Adipose tissue (tissue), 3 donors: ENCODE results near the gene CCDC30. TPM values are rescaled to one million over a fixed set of nuclear protein-coding genes. Genes with fewer than 3 reads are reported as not detected.

Source experiments
- H3K27ac ChIP-seq: one replicate; pipeline ENCODE4 v1.5.1; 2013; ENCODE audit warnings: low read depth, low read length
- WGBS, 3 donors: extraction: QIAGEN DNeasy Blood & Tissue Kit; methylation state at CpG; one replicate each; pipeline ENCODE4 v1.1.7; 2013; 5-methylcytosine and 5-hydroxymethylcytosine counted together
- polyA plus RNA-seq, 3 donors: library from polyadenylated mRNA; stranded (reverse); fragments of 200-250 nt; gene quantifications; one replicate each; pipeline ENCODE4 v1.2.3, GENCODE V29; 2013
- donor health status: healthy with polysubstance abuse.
- donor health status: Bipolar disorder and iron deficiency.
- donor health status: healthy.

The CCDC30 gene
- polyA plus RNA-seq = 1 to 10 TPM in 1 of 3 donors, under 1 TPM in 2; 0.31 to 1.4 (median 0.90) TPM

DNA sequence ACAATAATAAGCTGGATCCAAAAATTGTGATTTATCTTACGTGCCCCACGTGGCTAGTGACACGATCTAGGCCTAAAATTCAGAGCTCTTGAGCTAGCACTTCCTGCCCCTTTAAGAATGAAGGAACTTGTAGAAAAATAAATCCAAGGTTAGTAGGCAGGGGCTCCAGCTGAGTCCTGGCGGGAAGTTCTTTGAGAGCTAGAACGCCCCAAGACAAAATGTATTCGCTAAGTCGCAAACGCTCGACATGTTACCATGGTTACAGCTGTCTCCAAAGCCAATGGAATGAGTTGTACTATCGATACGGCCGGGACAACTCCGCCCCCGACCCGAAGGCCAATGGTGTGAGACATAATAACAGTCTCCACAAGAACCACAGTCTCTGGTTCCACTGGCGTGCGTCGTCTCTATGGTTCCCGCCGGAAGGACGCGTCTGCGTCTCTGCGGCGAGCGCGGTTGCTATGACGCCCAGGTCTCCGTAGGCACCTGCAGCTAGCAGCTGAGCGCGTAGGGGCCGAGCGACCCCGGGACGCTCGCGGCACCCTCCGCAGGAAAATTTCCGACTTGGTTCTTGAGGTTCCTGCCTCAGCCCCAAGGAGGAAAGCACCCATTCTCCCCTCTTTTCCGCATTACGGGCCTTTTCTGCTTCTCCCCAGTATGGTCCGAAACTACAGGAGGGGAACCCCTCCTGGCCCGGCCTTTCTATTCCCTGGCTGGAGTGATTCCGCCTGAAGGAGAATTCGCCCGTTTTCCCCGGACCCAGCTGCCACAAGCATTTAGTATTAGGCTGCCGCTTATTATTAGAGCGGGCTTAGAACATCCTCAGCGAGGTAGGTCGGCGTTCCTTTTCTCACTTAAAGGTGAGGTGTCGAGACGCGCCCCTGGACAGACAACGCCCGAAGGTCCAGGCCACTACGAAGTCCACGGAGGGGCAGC lies at the start of gene CCDC30:
Gene CCDC30 (plus strand): TSS at position 459 of the 936 bp plus-strand sequence. CDS start 17,266 bp downstream, outside the sequence.
- 1% methylated on average over 59 of the region's 59 CpGs for WGBS, 3 donors
- no peak within 1 kb of the TSS for H3K27ac ChIP-seq

DNA sequence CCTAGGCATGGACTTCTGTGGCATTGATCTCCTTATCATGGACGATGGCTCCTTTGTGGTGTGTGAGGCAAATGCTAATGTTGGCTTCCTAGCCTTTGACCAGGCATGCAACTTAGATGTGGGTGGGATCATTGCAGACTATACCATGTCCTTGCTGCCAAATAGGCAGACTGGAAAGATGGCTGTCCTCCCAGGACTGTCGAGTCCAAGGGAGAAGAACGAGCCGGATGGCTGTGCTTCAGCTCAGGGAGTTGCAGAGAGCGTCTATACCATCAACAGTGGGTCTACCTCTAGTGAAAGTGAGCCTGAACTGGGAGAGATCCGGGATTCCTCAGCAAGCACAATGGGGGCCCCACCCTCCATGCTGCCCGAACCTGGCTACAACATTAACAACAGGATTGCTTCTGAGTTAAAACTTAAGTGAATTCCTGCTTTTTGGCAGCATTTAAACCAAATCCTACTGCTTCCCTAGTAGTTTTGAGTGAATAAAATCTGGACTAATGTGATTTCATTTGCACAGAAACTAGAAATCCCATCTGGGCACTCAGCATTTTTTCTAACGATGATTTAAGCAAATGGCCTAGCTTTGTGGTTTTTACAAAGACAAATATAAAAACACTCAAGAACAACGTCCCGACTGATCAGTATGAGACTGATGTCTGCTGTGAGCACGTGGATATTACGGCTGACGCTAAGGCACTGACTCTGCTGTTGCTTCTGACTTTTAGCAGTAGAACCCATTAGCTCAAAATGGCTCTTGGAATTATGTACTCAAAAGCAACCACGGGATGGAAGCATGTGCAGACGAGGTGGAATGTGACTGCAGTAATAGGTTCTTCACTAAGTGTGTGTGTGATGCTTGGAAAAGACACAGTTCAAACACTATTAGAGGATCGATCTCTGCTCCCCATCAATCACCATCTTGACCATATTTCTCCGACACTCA lies 48.3 kb upstream of the CCDC30 start:
- WGBS, 3 donors = 86 to 91% (median 88%) methylated on average over 17 of the region's 17 CpGs

DNA sequence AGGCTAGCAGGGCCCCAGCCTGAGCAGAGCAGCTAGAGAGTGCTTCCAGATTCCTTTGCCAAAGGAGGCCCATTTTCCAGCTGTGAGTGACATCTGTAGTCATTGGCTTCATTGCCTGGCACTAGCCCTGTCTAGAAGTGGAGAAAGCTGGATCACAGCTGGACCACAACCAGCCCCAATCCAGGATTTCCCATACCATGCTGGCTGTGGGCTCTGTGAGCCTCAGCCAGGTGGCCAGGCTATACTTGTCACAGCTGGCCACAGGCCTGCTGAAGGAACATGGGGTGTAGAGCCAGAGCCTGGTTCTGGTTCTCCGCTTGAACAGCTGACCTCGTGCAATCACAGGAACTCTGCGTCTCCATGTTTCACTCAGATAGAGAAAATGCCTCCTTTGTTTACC lies 45.9 kb upstream of the CCDC30 start:
- 40 to 93% (median 58%) methylated on average over 3 of the region's 3 CpGs for WGBS, 3 donors
- no peak overlapping the region for H3K27ac ChIP-seq

More for the DNA sequence above, 48.3 kb upstream of the CCDC30 start:
- H3K27ac ChIP-seq = no peak overlapping the region

DNA sequence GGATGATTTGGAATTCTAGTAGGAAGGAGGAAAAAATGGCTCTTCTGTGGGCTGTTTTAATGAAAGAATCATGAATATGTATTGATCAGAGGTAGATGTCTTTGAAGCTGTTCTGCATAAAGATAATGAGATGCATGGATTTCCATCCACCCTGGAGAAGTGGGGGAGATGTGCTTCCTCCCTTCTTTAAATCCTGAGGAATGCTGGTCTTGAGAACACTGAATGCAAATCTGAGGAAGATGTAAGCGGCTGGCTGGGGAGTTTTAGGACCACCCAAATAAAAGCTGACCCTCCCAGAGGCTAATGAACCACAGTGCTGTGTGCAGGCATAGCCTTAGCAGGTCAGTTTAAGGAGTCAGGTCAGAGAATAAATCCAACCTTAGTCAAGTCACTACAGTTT lies 44.6 kb upstream of the CCDC30 start:
- H3K27ac ChIP-seq = no peak overlapping the region
- WGBS, 3 donors = 94 to 100% (median 95%) methylated on average over 1 of the region's 1 CpG

DNA sequence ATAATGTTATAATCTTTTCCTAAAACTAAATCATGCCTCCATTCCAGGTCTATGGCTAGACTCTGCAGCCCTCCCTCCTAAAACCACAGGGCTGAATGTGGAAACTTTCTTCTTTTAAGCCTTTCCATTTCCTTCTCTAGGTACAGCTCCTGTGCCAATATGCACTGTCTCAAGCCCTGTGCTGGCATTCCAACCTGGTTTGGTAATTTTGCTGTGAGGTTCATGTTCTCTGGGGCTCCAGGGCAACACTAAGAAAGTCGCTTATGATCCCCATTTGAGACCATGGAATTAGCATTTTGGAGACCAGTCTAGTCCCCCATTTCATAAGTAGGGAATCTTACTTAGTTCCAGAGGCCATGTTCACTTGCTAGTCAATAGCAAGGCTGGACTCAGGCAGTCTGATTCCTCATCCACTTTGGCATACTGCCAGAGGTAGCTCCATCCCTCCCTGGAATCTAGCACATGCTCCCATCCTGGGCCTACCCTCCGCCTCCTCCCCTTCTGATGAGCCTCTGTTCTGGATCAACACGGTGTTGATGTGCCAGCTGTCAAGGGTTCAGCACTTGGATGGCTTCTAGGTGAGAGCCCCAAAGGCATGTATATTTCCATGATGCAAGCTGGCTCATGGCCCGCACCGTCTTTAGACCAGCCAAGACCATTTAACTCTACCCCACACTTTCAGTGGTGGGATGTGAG lies 43.8 kb upstream of the CCDC30 start:
- 70 to 86% (median 73%) methylated on average over 5 of the region's 5 CpGs for WGBS, 3 donors
- no peak overlapping the region for H3K27ac ChIP-seq

DNA sequence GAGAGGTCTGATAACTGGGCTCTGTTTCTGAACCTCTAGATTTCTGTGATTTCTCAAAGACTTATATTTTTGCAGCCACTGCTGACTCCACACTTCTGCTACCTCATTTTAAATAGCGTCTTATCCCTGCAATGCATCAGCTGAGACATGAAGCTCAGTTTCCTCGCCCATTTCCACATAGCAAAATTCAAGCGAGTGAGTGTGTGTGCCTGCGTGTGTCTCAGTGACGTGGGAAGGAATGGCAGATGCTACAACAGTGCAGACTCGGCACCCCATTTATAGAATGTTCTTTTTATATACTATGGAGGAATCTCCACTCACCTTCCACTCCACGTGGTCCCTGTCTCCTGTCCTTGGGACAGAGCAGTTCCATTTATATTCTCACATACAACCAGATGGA lies 43.0 kb upstream of the CCDC30 start:
- WGBS, 3 donors = 64 to 79% (median 72%) methylated on average over 7 of the region's 7 CpGs
- no peak overlapping the region for H3K27ac ChIP-seq

DNA sequence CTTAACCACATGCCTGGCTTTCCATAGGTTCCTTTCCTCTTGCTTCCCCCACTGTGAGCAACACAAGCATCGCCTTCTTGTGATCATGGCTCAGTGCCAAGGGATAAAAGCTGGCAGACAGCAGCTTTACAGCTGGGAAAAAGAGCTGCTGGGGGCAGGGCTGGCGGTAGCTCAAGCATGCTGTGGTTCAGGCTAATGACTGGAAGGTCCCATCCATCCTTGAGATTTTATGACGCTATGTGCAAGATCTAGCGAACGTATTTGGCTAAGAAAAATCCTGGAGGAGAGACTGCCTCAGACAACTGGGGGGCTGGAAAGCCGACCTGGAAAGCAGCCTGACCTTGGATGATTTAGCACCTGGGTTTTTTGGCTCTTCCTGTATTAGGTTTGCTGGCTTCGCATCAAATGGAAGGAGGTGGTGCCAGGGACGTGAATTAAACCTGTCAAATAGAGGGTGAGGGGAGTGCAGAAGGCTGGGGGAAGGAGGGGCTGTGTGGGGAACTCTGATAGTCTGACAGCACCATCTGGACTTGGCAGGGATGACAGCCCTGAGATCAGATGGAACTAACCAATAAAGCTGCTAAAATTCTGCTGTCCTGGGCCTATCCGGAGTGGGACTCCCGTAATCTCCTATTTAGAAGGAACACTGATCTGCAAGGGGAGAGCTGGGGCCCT lies 42.0 kb upstream of the CCDC30 start:
- no peak overlapping the region for H3K27ac ChIP-seq
- 6 to 23% (median 21%) methylated on average over 10 of the region's 10 CpGs for WGBS, 3 donors

DNA sequence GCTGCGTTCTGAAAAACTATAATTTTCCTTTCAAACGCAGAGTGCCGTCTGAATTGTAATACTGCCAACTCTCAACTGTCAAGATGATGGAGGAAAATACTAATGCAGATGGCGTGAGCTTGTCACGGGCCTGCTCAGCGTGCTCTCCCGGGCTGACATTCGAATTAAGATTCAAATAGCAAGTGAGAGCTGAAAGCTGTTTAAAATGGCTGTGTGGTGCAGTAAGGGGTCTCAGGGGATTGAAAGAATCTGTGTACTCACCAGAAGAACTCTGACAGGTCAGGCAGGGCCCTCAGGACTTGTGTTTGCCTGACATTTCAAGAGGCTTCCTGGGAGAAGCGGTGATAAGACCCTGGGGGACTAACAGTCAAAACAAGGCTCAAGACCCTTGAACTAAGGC lies 40.3 kb upstream of the CCDC30 start:
- WGBS, 3 donors = 69 to 83% (median 79%) methylated on average over 9 of the region's 9 CpGs

DNA sequence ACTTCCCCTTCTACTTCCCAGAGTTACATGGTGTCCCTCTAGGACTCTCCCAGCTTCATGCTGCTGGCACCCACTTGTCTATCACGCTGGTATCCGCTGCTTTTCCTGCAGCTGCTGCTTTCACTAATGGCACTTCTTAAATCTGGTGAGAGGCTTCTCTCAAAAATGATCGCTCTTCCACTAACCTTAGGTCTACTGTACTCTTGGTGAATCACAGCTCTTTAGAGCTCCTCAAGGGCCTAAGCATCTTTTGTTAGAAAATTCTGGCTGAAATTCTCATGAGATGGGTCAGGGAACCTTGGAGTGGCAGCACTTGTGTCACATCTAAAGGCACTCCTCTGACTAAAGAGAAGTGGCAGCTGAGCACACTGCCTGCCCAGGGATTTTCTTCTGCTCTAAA lies 39.4 kb upstream of the CCDC30 start:
- WGBS, 3 donors = 78 to 93% (median 80%) methylated on average over 3 of the region's 3 CpGs
- H3K27ac ChIP-seq = no peak overlapping the region

More for the DNA sequence above, 40.3 kb upstream of the CCDC30 start:
- H3K27ac ChIP-seq = no peak overlapping the region

DNA sequence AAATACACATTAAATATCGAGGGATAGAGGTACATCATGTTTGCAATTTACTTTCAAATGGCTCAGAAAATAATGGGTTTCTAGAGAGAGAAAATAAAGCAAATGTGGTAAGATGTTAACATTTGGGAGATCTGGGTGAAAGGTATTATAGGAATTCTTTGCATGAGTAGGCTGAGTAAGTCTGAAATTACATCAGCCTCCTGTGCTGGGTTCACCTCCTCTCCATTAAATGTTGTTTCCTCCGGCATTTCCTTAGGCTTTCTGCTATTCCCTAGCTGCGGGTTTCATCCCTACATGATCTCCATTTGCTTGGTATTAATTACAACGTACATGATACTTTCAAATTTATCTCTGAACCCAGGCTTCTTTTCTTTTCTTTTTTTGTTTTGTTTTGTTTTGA lies 38.9 kb upstream of the CCDC30 start:
- 79 to 89% (median 79%) methylated on average over 4 of the region's 4 CpGs for WGBS, 3 donors
- no peak overlapping the region for H3K27ac ChIP-seq

DNA sequence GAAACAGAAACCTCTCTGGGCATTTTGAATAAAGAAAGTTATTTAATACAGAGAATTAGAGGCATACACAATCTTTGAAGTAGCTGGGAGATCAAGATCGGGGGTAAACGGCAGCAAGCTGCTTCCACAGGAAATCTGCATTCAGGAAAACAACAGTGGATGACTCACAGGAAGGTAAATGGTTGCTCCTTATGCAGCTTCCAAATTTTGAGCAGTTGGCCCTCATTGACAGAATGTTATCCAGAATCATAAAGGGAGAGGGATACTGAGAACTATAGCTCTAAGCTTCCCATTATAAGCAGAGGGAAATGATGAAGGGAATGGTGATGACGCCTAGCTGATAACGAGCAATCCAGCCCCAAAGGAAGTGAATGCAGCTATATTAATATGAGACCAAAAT lies 35.8 kb upstream of the CCDC30 start:
- WGBS, 3 donors = 64 to 87% (median 70%) methylated on average over 4 of the region's 4 CpGs
- no peak overlapping the region for H3K27ac ChIP-seq

DNA sequence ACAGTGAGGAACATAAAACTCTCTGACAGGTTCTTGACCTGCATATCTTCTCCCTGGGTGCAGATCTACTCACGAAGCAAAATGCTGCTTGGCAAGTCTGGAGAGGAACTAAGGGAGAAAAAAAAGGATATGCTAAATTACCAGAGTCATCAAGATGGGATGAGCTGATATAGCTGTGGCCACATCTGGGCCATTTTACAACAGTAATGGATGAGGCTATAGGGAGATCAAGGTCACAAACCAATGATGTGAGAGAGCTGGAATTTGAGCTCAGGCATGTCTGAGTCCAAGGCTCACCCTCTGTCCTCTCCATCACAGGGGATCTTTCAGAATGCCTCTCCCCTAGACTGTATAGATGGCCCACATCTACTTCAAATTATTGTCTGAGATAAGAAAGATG lies 33.5 kb upstream of the CCDC30 start:
- WGBS, 3 donors = 39 to 85% (median 48%) methylated on average over 1 of the region's 1 CpG
- no peak overlapping the region for H3K27ac ChIP-seq

DNA sequence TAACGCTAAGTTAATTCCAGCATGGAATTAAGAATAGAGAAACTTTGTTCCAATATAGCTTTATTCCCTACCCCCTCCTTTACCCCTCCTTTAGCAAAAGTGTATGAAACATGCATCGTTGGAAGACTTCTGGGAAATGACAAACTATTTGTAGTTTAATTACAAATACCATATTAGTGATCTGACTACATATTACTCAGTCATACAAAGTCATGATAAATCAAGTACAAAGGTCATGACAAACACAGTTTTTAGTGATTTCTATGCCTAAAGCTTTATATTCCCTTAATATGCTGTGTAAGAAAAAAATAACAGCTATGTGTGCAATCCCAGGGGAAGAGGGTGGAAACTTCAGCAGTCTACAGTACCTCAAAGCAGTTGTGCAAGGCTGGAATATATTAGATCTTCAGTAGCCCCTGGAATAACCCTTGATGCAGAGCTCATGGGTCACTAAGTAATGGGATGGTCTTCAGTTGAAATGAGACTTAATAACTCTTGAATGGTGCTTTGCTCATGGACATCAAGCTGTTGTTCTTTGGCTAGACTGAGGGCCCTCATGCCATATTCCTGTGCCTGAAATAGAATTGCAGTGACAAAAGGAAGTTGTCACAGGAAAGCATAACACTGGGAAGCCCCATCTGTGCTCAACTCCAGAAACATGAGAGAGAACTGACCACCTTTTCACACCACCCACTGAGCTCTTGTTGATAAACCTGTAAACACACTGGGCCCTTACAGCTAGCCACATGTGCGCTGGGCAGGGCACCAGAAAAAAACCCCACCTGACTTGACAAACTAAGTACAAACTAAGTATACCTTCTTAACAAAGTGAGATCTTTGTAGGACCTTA lies 32.6 kb upstream of the CCDC30 start:
- H3K27ac ChIP-seq = no peak overlapping the region
- 80 to 81% (median 80%) methylated on average over 3 of the region's 3 CpGs for WGBS, 3 donors

DNA sequence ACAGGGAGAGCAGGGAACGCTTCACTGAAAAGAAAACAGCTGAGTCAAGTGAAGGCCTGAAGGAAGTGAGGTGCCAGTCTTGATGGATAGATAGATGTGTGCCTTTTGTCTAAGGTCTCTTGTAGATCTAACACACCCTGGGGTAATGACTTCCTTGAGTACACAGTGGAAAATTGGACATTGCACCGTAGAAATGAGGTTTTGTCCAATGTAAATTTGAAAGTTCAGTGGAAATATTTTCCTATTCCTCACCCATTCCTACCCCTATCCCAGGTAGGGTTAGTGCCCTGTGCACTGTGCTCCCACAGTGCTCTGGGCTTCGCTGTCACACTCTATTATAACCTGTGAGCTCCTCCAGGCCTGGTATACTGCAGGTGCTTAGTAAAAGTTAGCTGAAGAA lies 31.6 kb upstream of the CCDC30 start:
- 83 to 88% (median 87%) methylated on average over 3 of the region's 3 CpGs for WGBS, 3 donors
- H3K27ac ChIP-seq = no peak overlapping the region

DNA sequence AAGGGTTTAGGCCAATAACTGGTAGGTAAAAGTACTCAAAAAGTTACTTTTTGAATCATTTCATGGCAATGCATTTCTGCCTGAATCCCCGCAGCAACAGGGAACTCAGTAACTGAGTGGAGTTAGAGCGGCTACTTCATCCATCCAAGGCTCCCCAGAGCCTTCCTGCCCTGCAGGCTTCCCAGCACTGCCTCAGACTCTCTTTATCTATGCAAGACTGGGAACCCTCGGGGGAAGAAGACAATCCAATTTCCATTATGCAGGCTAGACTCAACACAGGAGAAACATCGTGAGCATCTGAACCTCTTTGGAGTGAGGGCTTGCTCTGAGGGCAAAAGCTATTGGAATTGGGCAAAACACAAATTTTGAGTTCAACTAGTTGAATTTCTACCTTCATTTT lies 30.4 kb upstream of the CCDC30 start:
- 86 to 92% (median 90%) methylated on average over 4 of the region's 4 CpGs for WGBS, 3 donors
- no peak overlapping the region for H3K27ac ChIP-seq

DNA sequence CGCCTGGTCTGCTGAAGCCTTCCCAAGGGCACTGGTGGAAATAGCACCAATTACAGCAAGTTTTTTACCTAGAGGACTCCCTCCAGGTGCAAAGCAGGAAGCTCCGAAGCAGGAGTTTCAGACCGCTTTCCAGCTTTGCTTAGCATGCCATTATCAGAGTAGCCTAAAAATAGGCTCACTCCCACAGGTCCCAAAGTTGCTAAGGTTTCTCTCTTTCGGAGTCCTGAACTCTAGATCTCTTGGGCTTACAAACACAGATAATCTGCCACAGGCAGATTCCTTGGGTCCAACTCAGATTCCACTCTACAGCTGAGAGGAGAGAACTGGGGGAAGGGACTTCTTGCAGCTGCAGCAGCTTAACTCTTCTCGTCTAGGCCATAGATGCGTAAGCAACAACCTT lies 29.7 kb upstream of the CCDC30 start:
- WGBS, 3 donors = 82 to 92% (median 86%) methylated on average over 6 of the region's 6 CpGs
- H3K27ac ChIP-seq = no peak overlapping the region

DNA sequence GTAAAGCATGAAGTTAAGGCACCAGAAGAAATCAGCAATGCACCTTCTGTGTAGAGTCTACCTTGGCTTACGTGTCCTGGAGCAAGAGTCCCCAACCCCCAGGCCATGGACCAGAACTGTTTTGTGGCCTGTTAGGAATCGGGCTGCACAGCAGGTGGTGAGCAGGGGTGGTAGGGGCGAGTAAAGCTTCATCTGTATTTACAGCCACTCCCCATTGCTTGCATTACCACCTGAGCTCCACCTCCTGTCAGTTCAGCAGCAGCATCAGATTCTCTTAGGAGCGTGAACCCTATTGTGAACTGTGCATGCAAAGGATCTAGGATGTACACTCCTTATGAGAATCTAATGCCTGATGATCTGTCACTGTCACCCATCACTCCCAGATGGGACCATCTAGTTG lies 28.7 kb upstream of the CCDC30 start:
- 89 to 95% (median 93%) methylated on average over 4 of the region's 4 CpGs for WGBS, 3 donors

More for the DNA sequence above, 28.7 kb upstream of the CCDC30 start:
- no peak overlapping the region for H3K27ac ChIP-seq
